NCI-H82 treated with DMSO at 0.1 percent for 48 hours (cell line): Measurements from ENCODE around the gene B4GALNT4.
"Not testable (repeated sequence)": the region's sequence is repeated elsewhere in the genome, so short reads cannot be mapped to it uniquely, and the experiment has no call there.

Experiments
- DNase-seq: peaks from one replicate; lab custom pipeline; 2025; ENCODE audit not compliant: unreplicated experiment; lab: John Stamatoyannopoulos, UW

B4GALNT4 gene

DNA sequence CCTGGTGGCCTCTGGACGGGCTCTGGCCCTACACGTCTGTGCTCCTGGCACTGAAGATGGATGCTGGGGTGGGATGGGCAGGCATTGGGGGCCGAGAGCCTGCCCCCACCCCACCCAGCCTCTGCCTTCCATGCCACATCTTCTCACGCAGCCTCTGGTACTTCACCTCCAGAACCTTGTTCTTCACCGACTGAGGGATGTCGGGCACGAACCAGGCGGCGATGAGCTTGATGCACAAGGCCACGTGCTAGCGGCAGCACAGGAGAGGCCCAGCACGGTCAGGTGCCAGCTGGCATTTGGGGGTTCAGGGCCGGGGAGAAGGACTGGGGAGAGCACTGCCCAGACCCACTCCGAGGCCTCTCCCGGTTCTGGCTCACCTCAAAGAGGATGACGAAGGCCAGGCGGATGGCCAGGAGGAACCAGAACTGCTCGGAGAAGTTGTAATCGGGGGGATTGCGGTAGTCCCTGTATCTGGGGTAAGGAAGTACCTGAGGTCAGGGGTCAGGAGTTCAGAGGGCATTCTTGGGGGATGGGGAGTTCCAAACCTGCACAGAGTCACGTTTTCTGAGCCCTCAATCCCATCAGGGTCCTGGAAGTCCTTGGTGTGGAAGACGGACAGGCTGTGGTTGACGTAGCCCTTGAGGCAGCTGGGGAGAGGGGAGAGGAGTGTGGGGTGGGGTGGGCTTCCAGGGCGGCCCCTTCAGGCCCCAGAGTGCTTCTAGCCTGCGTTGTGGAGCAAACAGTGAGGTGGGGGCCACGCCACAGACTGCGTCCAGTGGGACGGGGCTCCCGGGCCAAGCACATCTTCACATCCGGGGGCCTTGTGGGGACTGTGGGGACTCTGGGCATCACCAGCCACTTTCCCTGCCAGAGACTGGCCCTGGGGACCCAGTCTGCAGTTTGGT is 49.3 kb downstream of the B4GALNT4 start:
- no peak for DNase-seq

- DNase-seq = no peak
Measured at GRCh38 chr11:419248-420005, 50.1 kb downstream of the B4GALNT4 start.

DNA sequence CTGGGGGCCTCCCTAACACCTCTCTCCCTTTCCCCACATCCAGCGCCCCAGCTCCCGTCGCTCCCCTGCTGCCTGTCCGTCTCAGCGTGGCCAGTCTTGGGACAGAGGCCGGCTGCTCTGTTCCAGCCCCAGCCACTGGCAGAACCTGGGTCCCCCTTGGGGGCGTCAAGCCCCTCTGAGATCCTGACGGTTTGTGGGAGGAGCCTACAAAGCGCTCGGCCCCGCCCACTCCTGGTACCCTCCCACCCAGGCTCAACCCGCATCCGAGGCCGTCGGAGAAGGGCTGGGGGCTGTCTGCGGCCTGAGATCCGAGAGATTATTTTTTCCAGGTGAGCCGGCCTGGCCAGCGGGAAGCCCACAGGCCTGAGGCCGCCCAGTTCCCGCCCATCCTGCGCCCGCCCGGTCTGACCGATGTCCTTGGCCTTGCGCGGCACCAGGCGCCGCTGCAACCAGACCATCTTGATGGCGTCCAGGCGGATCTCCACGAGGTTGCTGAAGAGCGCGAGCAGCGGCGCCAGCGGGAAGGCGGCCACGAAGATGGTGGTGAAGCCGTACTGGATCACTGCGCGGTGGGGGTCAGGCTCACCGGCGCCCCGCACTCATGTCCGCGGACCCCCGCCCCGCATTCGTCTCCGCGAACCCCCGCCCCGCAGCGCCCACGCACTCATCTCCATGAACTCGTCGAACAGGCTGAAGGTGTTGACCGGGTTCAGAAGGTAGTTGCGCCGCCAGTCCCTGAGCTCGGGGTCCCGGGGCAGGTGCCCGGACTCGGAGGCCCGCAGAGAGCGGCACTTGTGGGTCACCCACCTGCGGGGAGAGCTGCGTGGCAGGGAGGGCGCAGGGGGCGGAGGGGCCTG is 51.0 kb downstream of the B4GALNT4 start:
- DNase-seq = no peak

DNA sequence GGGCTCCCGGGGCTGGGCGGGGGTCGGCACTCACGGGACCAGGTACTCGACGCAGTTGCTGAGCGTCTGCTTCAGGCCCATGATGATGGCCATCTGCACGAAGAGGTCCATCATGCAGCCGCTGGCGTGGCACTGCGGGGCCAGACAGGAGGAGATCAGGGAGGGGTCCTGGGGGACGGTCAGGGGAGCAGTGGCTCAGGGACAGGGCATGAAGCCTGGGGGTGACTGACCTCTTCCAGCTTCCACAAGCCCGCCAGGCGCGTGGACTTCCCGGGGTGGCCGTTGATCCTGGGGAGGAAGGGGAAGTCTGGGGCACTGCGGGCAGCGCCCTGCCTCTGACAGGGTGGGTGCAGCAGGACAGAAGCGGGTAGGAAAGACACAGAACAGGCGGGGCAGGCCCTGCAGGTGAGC is 51.6 kb downstream of the B4GALNT4 start:
- no peak for DNase-seq

- peak; percentile 60 for DNase-seq
Measured at GRCh38 chr11:422249-422656, 53.0 kb downstream of the B4GALNT4 start.

- DNase-seq = no peak
Measured at GRCh38 chr11:424232-424631, 54.9 kb downstream of the B4GALNT4 start.

DNA sequence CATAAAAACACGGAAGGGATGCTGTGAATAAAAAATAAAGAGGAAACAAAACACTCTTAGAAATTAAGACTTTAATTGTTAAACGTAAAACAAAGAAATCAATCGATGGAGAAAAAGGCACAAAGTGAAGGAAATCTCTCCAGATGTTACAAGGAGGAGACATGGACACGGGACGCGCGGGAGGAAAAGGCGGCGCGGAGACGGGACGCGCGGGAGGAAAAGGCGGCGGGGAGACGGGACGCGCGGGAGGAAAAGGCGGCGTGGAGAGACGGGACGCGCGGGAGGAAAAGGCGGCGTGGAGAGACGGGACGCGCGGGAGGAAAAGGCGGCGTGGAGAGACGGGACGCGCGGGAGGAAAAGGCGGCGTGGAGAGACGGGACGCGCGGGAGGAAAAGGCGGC is 55.5 kb downstream of the B4GALNT4 start:
- not testable (repeated sequence) for DNase-seq

- no peak for DNase-seq
Measured at GRCh38 chr11:425301-425700, 56.0 kb downstream of the B4GALNT4 start.

GRCh38 chr11:426851-427250 is 57.6 kb downstream of the B4GALNT4 start:
- DNase-seq = no peak

GRCh38 chr11:428295-428694 is 59.0 kb downstream of the B4GALNT4 start:
- DNase-seq = no peak

DNA sequence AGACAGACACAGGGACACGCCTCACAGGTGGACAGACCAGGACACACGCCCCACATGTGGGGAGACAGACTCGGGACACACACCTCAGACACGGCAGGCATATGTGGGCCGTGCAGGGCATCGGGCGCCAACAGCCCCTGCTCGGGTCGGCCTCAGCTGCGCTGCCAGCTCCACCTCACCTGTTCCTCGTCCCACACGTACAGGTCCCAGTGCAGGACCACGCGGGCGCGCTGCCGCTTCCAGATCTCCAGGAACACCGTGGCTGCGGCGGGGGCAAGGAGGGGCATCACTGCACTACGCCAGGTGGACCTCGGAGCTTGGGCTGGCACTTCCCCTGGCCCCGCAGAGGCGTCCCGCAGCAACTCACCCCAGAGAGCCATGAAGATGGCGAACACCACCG is 60.1 kb downstream of the B4GALNT4 start:
- DNase-seq = no peak

DNA sequence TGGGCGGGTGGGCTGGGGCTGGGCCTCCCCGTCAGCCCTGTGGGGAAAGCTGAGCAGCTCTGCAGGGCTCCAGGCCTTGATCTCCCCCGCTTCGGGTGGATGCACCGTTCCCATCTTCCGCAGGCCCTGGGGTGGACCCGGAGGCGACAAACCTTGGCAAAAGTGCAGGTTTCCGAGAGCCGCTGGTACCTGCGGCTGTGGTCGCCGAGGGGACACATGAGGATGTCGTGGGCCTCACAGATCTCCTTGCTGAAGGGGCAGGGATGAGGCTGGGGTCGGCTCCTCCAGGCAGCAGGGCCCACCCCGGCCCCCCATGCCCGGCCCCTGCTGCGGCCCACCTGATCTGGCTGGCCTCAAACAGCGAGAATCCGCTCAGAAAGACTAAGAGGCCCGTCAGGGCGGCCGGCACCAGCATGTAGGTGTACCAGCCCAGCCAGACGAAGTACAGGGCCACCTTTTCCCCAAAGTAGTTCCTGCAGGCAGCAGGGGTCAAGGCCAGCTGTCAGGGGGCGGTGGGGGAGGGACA is 60.7 kb downstream of the B4GALNT4 start:
- DNase-seq = no peak
